ENCODE results near the gene MTSS2. TPM values are rescaled to one million over a fixed set of nuclear protein-coding genes. Genes with fewer than 3 reads are reported as not detected.
"Not testable (repeated sequence)": the region's sequence is repeated elsewhere in the genome, so short reads cannot be mapped to it uniquely, and the experiment has no call there.

The MTSS2 gene
- total RNA-seq, 4 donors from 2014 or later: 19.3 to 70.1 (median 32.4) TPM

GRCh38 chr16:70678121-70678897, 7.5 kb downstream of the MTSS2 start:
- ATAC-seq (ENCODE audit: low FRiP score): no peak
- no peak for DNase-seq (ENCODE audit: low spot score)
- no peak for TF ChIP-seq CTCF (IDR thresholded peaks at IDR 0.05)

DNA sequence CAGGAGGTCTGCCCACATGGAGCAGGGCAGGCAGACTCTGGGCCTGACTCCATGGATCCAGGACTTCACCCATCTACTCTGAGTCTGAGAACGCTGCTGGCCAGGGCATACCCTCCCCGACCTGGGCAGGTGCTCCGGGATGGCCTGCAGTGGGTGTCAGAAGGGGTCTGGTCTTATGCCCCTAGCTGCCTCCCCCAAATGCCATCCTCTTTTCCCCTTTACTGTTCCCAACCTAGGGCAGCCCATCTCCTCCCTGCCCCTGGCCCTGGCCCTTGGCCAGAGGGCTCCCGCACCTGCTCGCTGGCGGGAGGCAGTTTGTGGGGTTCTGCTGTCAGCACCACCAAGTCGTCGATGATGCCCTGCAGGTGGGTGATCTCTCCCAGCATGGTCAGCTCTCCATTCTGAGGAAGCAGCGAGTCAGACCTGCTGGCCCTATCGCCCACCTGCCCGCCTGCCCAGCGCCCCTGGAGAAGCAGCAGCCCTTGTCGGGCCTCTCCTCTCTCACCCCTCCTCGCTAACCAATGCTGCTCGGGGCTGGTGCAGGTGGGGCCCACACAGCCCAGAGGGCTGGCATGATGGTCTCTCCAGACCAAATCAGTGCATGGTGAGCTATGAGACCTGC, 8.2 kb downstream of the MTSS2 start:
- TF ChIP-seq CTCF (IDR thresholded peaks at IDR 0.05): no peak
- no peak for ATAC-seq (ENCODE audit: low FRiP score)
- no peak for DNase-seq (ENCODE audit: low spot score)

DNA sequence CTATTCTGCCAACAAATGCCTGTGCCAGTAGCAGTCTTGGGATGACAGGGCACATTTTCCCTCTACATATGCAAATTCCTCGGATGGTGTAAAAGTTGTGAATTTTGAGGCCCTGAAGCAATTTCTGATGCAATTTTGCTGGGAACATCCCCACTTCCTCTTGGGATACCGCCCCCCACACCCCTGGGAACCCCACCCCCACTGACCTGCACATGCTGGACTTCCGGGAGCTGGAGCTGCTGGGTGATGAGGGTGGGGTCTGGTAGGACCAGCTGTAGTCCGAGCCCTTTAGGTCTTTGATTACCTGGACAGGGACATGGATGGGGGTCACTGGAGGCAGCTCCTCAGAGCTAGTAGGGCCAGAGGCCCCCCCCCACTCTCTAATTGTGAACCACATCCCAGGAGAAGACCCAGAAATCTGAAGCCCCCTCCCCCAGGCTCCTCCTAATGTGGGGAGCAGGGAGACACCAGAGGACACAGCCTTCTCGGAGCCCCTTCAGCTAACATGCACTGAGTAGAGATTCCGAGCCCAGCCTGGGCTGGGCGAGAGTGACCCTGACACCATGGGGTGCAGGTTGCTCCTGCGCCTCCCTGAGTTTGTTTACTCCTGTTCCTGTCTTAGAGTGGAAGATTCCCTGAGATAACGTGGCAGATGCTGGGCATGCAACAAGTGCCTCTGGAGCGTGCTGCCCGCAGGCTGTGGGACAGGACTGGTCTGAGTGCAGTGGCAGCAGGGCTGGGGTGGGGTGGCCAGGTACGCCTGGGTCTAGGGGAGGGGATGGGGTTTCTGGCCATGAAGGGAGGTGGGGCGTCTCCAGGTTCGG, 9.0 kb downstream of the MTSS2 start:
- no peak for ATAC-seq (ENCODE audit: low FRiP score)
- DNase-seq (ENCODE audit: low spot score): no peak
- TF ChIP-seq CTCF (IDR thresholded peaks at IDR 0.05): no peak

GRCh38 chr16:70675851-70676513, 9.9 kb downstream of the MTSS2 start:
- DNase-seq (ENCODE audit: low spot score): no peak
- TF ChIP-seq CTCF (IDR thresholded peaks at IDR 0.05): no peak
- no peak for ATAC-seq (ENCODE audit: low FRiP score)

GRCh38 chr16:70674221-70675014, 11.4 kb downstream of the MTSS2 start:
- no peak for DNase-seq (ENCODE audit: low spot score)
- no peak for TF ChIP-seq CTCF (IDR thresholded peaks at IDR 0.05)
- ATAC-seq (ENCODE audit: low FRiP score): no peak

DNA sequence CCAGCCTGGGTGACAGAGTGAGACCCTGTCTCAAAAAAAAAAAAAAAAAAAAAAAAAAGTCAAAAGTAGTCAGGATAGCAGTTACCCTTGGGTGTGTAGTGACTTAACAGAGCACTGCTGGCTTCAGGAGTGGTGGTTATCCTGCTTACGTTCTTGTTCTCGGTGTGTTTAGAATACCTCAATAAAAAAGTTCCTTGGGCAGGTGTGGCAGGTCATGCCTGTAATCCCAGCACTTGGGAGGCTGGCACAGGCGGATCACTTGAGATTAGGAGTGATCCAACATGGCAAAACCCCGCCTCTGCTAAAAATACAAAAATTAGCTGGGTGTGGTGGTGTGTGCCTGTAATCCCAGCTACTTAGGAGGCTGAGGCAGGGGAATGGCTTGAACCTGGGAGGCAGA, 14.9 kb downstream of the MTSS2 start:
- not testable (repeated sequence) for DNase-seq (ENCODE audit: low spot score); ATAC-seq (ENCODE audit: low FRiP score)

Measured in omental fat pad (tissue), 4 donors.